Peyer's patch (tissue), 4 donors: ENCODE measurements around the gene GUCA2B. TPM values are rescaled to one million over a fixed set of nuclear protein-coding genes. Genes with fewer than 3 reads are reported as not detected.

Source experiments
- DNase-seq, 3 donors: peaks; one replicate each; pipeline ENCODE4 v3.0.0-alpha.2; 2017 to 2019
- H3K27ac ChIP-seq, 4 donors: fragments of 200-600 bp; sonication (generic); one replicate each; pipeline ENCODE4 v1.5.1; 2016 to 2019
- H3K27me3 ChIP-seq, 2 donors: fragments of 200-600 bp; sonication (generic); one replicate each; pipeline ENCODE4 v1.5.1; 2019
- H3K36me3 ChIP-seq, 3 donors: fragments of 200-600 bp; sonication (generic); one replicate each; pipeline ENCODE4 v1.5.1; 2016 to 2019
- H3K4me1 ChIP-seq, 4 donors: fragments of 200-600 bp; sonication (generic); one replicate each; pipeline ENCODE4 v1.5.1; 2016 to 2019
- H3K4me3 ChIP-seq, 4 donors: fragments of 200-600 bp; sonication (generic); 1 replicate in 3 of 4; 2 replicates in 1 of 4; pipeline ENCODE4 v1.5.1; 2016 to 2019; ENCODE audit warnings: mild to moderate bottlenecking in 1 of 4
- H3K9me3 ChIP-seq, 4 donors: fragments of 200-600 bp; sonication (generic); one replicate each; pipeline ENCODE4 v1.5.1; 2016 to 2019; ENCODE audit warnings: mild to moderate bottlenecking in 1 of 4
- CTCF ChIP-seq, 6 experiments: fragments of 450-650 bp in 4 of 6; fragments of 200-600 bp in 2 of 6; sonication (generic) in 1 of 6; IDR thresholded peaks; one replicate each; pipeline ENCODE4 v1.5.1; 2017 to 2019; ENCODE audit warnings: antibody characterized with exemption in 6 of 6, mild to moderate bottlenecking in 3 of 6, moderate library complexity in 1 of 6
- POLR2A ChIP-seq, 2 donors: fragments of 450-650 bp; IDR thresholded peaks; one replicate each; pipeline ENCODE4 v1.5.1; 2017; ENCODE audit warnings: antibody characterized with exemption in 2 of 2, mild to moderate bottlenecking in 2 of 2, moderate library complexity in 2 of 2
- total RNA-seq, 4 donors: library from RNA; depleted of rRNA; stranded (reverse); fragments of >200 nt; gene quantifications; one replicate each; pipeline ENCODE4 v1.1.0, GENCODE V29; 2016

GUCA2B gene
- total RNA-seq, 4 donors from 2014 or later, result 35.5 to 708 (median 256) TPM

DNA sequence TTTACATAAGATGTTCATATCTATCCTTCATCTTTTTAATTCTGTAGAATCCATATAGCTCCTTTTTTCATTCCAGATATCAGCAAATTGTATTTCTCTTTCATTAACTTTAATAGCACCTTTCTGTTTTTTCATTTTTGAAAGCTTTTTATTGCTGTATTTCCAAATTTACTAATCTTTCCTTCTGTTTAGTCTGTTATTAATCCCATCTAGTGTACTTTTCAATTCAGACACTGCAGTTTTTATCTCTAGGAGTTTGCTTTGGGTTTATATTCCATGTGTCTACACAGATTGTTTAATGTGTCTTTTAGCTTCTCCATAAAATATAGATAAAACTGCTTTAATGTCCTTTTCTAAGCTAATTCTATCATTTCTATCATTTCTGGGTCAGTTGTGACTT, 48.8 kb downstream of the GUCA2B start:
- TF ChIP-seq POLR2A (IDR thresholded peaks at IDR 0.05), result no peak
- no peak for TF ChIP-seq CTCF (IDR thresholded peaks at IDR 0.05)
- H3K36me3 ChIP-seq, result peaks cover 0 to 45% (median 0%) of the 10 kb centered on the region in 3 donors
- no peak overlapping the region for H3K27ac ChIP-seq
- H3K9me3 ChIP-seq, result no peaks in the 10 kb centered on the region
- no peaks in the 10 kb centered on the region for H3K27me3 ChIP-seq
- DNase-seq, result no peak
- no peak overlapping the region for H3K4me3 ChIP-seq
- H3K4me1 ChIP-seq, result no peaks in the 10 kb centered on the region

Other genes starting within 250 kb of the GUCA2B start
- 1 to 10 TPM; 4.6 to 8.3 (median 6.5) TPM for gene HIVEP3, start 234.5 kb upstream of the GUCA2B start, total RNA-seq
- 1,000 to 10,000 TPM in 3 of 4 donors, 10 to 100 TPM in 1; 27.2 to 4,654 (median 2,038) TPM for gene GUCA2A, start 11.3 kb downstream of the GUCA2B start, total RNA-seq
- 10 to 100 TPM; 42.9 to 68.5 (median 52.5) TPM for gene FOXJ3, start 181.8 kb downstream of the GUCA2B start, total RNA-seq
- 1 to 10 TPM in 2 of 4 donors, under 1 TPM in 2; 0.27 to 1.7 (median 1.0) TPM for gene RIMKLA, start 227.4 kb downstream of the GUCA2B start, total RNA-seq